Spleen (tissue), 11 donors: ENCODE data around the gene GSDME. TPM values are rescaled to one million over a fixed set of nuclear protein-coding genes. Genes with fewer than 3 reads are reported as not detected.

Experiments
- DNase-seq: peaks from one replicate; pipeline ENCODE4 v3.0.0-alpha.2; 2020
- H3K27ac ChIP-seq, 8 donors: fragments of 200-600 bp; sonication (generic) in 7 of 8; 1 replicate in 4 of 8; 2 replicates in 4 of 8; pipeline versions ENCODE4 v1.5.0 to v1.8.0; 2016 to 2021; ENCODE audit warnings: inconsistent platforms in 4 of 8, mild to moderate bottlenecking in 4 of 8, moderate library complexity in 1 of 8
- H3K27me3 ChIP-seq, 7 donors: fragments of 200-600 bp; sonication (generic) in 6 of 7; replicated peaks in 1 of 7; 1 replicate in 4 of 7; 2 replicates in 3 of 7; pipeline versions ENCODE4 v1.5.0 to v1.8.0; 2016 to 2021; ENCODE audit warnings: inconsistent platforms in 3 of 7, mild to moderate bottlenecking in 1 of 7
- H3K36me3 ChIP-seq, 6 donors: fragments of 200-600 bp; sonication (generic) in 5 of 6; 1 replicate in 4 of 6; 2 replicates in 2 of 6; pipeline versions ENCODE4 v1.5.0 to v1.8.0; 2016 to 2021; ENCODE audit warnings: inconsistent platforms in 2 of 6
- H3K4me1 ChIP-seq, 6 donors: fragments of 200-600 bp; sonication (generic) in 5 of 6; 1 replicate in 3 of 6; 2 replicates in 3 of 6; pipeline versions ENCODE4 v1.5.0 to v1.8.0; 2016 to 2021; ENCODE audit warnings: inconsistent platforms in 3 of 6
- H3K4me3 ChIP-seq, 8 donors: fragments of 200-600 bp; sonication (generic) in 7 of 8; 1 replicate in 4 of 8; 2 replicates in 4 of 8; pipeline versions ENCODE4 v1.5.0 to v1.8.0; 2016 to 2021; ENCODE audit warnings: inconsistent platforms in 4 of 8, mild to moderate bottlenecking in 4 of 8, moderate library complexity in 2 of 8
- H3K9me3 ChIP-seq, 8 donors: fragments of 200-600 bp; sonication (generic) in 7 of 8; 1 replicate in 4 of 8; 2 replicates in 4 of 8; pipeline versions ENCODE4 v1.5.0 to v1.8.0; 2016 to 2021; ENCODE audit warnings: inconsistent platforms in 4 of 8
- CTCF ChIP-seq, 11 experiments: fragments of 200-600 bp in 7 of 11; fragments of 450-650 bp in 4 of 11; sonication (generic) in 4 of 11; IDR thresholded peaks in 8 of 11; conservative IDR thresholded peaks in 3 of 11; 1 replicate in 7 of 11; 2 replicates in 4 of 11; pipeline versions ENCODE4 v1.4.0 to v1.8.0; 2016 to 2021; ENCODE audit warnings: antibody characterized with exemption in 11 of 11, inconsistent platforms in 4 of 11, mild to moderate bottlenecking in 1 of 11
- POLR2A ChIP-seq, 3 donors: fragments of 450-650 bp; IDR thresholded peaks; one replicate each; pipeline ENCODE4 v1.5.1; 2017; ENCODE audit warnings: antibody characterized with exemption in 3 of 3, mild to moderate bottlenecking in 1 of 3
- POLR2AphosphoS5 ChIP-seq, 3 donors: sonication (generic); formaldehyde crosslinking; IDR thresholded peaks; one replicate each; pipeline ENCODE4 v1.5.1; 2017; ENCODE audit warnings: antibody characterized with exemption in 3 of 3
- WGBS, 5 donors: extraction: QIAGEN DNeasy Blood & Tissue Kit in 3 of 5; methylation state at CpG; one replicate each; pipeline versions ENCODE4 v1.1.5 to v1.1.7; 2013 to 2018; 5-methylcytosine and 5-hydroxymethylcytosine counted together
- intact Hi-C: fragments of 100-400 bp; cut with DNase I; formaldehyde crosslinking; loops from one replicate; pipeline ENCODE4 v1.15.0; 2023; ENCODE audit warnings: low total_unique reads
- polyA plus RNA-seq, 3 donors: library from polyadenylated mRNA; stranded (reverse); fragments of 200-250 nt; gene quantifications; one replicate each; pipeline ENCODE4 v1.2.1, GENCODE V29; 2013
- total RNA-seq, 7 donors: library from RNA; depleted of rRNA in 3 of 7; stranded (reverse); fragments of >200 nt in 3 of 7; fragmentation: NEBNext Ultra II Directional in 4 of 7; extraction: Animal tissue kit (Norgen Biotek cat#: 25700) in 4 of 7; gene quantifications; one replicate each; pipeline versions ENCODE4 v1.1.0 to v1.2.1, GENCODE V29; 2016 to 2021
- donor health status: healthy with polysubstance abuse.
- donor health status: DM: no; HTN: no; CAD: no; lungs with moderate emphysema.
- donor health status: DM: no; HTN: no; CAD: no.
- donor health status: Bipolar disorder and iron deficiency.
- donor health status: healthy.
- donor health status: DM: no; HTN: no; CAD: no.
- donor health status: DM: yes; HTN: yes; CAD: no.

The GSDME gene
- total and polyA plus RNA-seq, 10 donors, result 2.3 to 9.7 (median 4.2) TPM

GRCh38 chr7:24669971-24670591, 87.2 kb downstream of the GSDME start:
- Histone ChIP-seq H3K4me1 (no peaks in the 10 kb centered on the region), H3K27me3 (no peaks in the 10 kb centered on the region), H3K36me3 (no peaks in the 10 kb centered on the region), H3K9me3 (no peaks in the 10 kb centered on the region), H3K4me3 (no peak overlapping the region), H3K27ac (no peak overlapping the region)
- intact Hi-C loops, result loop anchor here (10.0 kb wide), 2 partner anchors 265 to 375 kb away; no protein-coding TSS in a partner anchor
- TF ChIP-seq POLR2AphosphoS5 (IDR thresholded peaks at IDR 0.05), result no peak
- TF ChIP-seq POLR2A (IDR thresholded peaks at IDR 0.05), result no peak
- no peak for TF ChIP-seq CTCF (IDR thresholded peaks at IDR 0.05 in 8 of 11, conservative IDR thresholded peaks at IDR 0.05 in 3 of 11)
- no peak for DNase-seq

- TF ChIP-seq POLR2AphosphoS5 (IDR thresholded peaks at IDR 0.05) (no peak), CTCF (IDR thresholded peaks at IDR 0.05 in 8 of 11, conservative IDR thresholded peaks at IDR 0.05 in 3 of 11) (no peak), POLR2A (IDR thresholded peaks at IDR 0.05) (no peak)
- WGBS, 5 donors, result 82 to 90% (median 86%) methylated on average over 3 of the region's 3 CpGs
- intact Hi-C loops, result loop anchor here (10.0 kb wide), 2 partner anchors 264 to 374 kb away; no protein-coding TSS in a partner anchor
- Histone ChIP-seq H3K4me3 (no peak overlapping the region), H3K9me3 (no peaks in the 10 kb centered on the region), H3K4me1 (no peaks in the 10 kb centered on the region), H3K27me3 (no peaks in the 10 kb centered on the region), H3K27ac (no peak overlapping the region), H3K36me3 (no peaks in the 10 kb centered on the region)
- DNase-seq, result no peak
Measured at GRCh38 chr7:24668927-24669635, 88.2 kb downstream of the GSDME start.

GRCh38 chr7:24665564-24666294, 91.5 kb downstream of the GSDME start:
- Histone ChIP-seq H3K27me3 (no peaks in the 10 kb centered on the region), H3K27ac (no peak overlapping the region), H3K4me3 (no peak overlapping the region), H3K4me1 (no peaks in the 10 kb centered on the region), H3K36me3 (no peaks in the 10 kb centered on the region), H3K9me3 (no peaks in the 10 kb centered on the region)
- DNase-seq, result no peak
- intact Hi-C loops, result loop anchor here (10.0 kb wide), 2 partner anchors 261 to 371 kb away; no protein-coding TSS in a partner anchor
- no peak for TF ChIP-seq POLR2A (IDR thresholded peaks at IDR 0.05)
- TF ChIP-seq POLR2AphosphoS5 (IDR thresholded peaks at IDR 0.05), result no peak
- TF ChIP-seq CTCF (IDR thresholded peaks at IDR 0.05 in 8 of 11, conservative IDR thresholded peaks at IDR 0.05 in 3 of 11), result peak in 10 of 11 experiments; percentile 38 to 74 (median 58)
- WGBS, 5 donors, result 33 to 44% (median 33%) methylated on average over 4 of the region's 4 CpGs
